ENCODE results near the gene NDUFC2. TPM values are rescaled to one million over a fixed set of nuclear protein-coding genes. Genes with fewer than 3 reads are reported as not detected.

Gene NDUFC2
- total and polyA plus RNA-seq, 2 of the 13 experiments (the other 11 are each of a cell fraction or from before 2014, with no cell fraction given), result 256 to 363 TPM

DNA sequence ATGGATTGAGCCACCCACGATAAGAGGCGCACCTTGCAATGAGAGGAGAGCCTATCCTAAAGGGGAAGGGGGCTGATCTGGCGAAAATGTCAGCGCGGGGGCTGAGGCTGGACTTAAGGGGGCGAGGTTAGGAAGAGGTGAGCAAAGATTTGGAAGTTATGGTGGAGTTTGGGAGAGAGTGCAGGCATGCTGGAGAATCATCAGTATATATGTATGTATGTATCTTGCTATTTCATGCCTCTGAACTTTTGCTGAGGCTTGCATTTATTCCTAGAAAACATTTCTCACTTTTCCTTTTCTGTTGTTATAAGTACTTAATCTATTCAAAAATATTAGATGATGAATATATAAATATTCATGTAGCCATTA lies 33.2 kb downstream of the NDUFC2 start (continued):
- TF ChIP-seq MIXL1 (CRISPR knock-in tag; IDR thresholded peaks at IDR 0.05), result no peak
- no peak for TF ChIP-seq SMARCC2 (IDR thresholded peaks at IDR 0.05)
- TF ChIP-seq, protein P1, sequence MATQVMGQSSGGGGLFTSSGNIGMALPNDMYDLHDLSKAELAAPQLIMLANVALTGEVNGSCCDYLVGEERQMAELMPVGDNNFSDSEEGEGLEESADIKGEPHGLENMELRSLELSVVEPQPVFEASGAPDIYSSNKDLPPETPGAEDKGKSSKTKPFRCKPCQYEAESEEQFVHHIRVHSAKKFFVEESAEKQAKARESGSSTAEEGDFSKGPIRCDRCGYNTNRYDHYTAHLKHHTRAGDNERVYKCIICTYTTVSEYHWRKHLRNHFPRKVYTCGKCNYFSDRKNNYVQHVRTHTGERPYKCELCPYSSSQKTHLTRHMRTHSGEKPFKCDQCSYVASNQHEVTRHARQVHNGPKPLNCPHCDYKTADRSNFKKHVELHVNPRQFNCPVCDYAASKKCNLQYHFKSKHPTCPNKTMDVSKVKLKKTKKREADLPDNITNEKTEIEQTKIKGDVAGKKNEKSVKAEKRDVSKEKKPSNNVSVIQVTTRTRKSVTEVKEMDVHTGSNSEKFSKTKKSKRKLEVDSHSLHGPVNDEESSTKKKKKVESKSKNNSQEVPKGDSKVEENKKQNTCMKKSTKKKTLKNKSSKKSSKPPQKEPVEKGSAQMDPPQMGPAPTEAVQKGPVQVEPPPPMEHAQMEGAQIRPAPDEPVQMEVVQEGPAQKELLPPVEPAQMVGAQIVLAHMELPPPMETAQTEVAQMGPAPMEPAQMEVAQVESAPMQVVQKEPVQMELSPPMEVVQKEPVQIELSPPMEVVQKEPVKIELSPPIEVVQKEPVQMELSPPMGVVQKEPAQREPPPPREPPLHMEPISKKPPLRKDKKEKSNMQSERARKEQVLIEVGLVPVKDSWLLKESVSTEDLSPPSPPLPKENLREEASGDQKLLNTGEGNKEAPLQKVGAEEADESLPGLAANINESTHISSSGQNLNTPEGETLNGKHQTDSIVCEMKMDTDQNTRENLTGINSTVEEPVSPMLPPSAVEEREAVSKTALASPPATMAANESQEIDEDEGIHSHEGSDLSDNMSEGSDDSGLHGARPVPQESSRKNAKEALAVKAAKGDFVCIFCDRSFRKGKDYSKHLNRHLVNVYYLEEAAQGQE (IDR thresholded peaks at IDR 0.05; ENCODE audit: borderline replicate concordance in 1 of 2, low read depth in 1 of 2, low read length in 2 of 2), result no peak
- TF ChIP-seq, protein P2, sequence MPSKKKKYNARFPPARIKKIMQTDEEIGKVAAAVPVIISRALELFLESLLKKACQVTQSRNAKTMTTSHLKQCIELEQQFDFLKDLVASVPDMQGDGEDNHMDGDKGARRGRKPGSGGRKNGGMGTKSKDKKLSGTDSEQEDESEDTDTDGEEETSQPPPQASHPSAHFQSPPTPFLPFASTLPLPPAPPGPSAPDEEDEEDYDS (CRISPR knock-in tag; IDR thresholded peaks at IDR 0.05), result 0 out of 2 replicates have a peak, but pooled peaks have one; percentile 5
- TF ChIP-seq ZNF549 (CRISPR knock-in tag; IDR thresholded peaks at IDR 0.05), result no peak
- TF ChIP-seq, protein P3, sequence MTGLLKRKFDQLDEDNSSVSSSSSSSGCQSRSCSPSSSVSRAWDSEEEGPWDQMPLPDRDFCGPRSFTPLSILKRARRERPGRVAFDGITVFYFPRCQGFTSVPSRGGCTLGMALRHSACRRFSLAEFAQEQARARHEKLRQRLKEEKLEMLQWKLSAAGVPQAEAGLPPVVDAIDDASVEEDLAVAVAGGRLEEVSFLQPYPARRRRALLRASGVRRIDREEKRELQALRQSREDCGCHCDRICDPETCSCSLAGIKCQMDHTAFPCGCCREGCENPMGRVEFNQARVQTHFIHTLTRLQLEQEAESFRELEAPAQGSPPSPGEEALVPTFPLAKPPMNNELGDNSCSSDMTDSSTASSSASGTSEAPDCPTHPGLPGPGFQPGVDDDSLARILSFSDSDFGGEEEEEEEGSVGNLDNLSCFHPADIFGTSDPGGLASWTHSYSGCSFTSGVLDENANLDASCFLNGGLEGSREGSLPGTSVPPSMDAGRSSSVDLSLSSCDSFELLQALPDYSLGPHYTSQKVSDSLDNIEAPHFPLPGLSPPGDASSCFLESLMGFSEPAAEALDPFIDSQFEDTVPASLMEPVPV (CRISPR knock-in tag; IDR thresholded peaks at IDR 0.05), result no peak
- no peak for TF ChIP-seq SMYD3 (CRISPR knock-in tag; IDR thresholded peaks at IDR 0.05)
- TF ChIP-seq, protein P4, sequence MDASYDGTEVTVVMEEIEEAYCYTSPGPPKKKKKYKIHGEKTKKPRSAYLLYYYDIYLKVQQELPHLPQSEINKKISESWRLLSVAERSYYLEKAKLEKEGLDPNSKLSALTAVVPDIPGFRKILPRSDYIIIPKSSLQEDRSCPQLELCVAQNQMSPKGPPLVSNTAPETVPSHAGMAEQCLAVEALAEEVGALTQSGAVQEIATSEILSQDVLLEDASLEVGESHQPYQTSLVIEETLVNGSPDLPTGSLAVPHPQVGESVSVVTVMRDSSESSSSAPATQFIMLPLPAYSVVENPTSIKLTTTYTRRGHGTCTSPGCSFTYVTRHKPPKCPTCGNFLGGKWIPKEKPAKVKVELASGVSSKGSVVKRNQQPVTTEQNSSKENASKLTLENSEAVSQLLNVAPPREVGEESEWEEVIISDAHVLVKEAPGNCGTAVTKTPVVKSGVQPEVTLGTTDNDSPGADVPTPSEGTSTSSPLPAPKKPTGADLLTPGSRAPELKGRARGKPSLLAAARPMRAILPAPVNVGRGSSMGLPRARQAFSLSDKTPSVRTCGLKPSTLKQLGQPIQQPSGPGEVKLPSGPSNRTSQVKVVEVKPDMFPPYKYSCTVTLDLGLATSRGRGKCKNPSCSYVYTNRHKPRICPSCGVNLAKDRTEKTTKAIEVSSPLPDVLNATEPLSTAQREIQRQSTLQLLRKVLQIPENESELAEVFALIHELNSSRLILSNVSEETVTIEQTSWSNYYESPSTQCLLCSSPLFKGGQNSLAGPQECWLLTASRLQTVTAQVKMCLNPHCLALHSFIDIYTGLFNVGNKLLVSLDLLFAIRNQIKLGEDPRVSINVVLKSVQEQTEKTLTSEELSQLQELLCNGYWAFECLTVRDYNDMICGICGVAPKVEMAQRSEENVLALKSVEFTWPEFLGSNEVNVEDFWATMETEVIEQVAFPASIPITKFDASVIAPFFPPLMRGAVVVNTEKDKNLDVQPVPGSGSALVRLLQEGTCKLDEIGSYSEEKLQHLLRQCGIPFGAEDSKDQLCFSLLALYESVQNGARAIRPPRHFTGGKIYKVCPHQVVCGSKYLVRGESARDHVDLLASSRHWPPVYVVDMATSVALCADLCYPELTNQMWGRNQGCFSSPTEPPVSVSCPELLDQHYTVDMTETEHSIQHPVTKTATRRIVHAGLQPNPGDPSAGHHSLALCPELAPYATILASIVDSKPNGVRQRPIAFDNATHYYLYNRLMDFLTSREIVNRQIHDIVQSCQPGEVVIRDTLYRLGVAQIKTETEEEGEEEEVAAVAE (CRISPR knock-in tag; IDR thresholded peaks at IDR 0.05; ENCODE audit: borderline replicate concordance), result 0 out of 2 replicates have a peak, but pooled peaks have one; percentile 2
- 0 out of 2 replicates have a peak, but pooled peaks have one; percentile 5 for TF ChIP-seq HDAC1 (CRISPR knock-in tag; IDR thresholded peaks at IDR 0.05)
- no peak for TF ChIP-seq XRCC5 (optimal IDR thresholded peaks at IDR 0.05; ENCODE audit: low read length)
- no peak for TF ChIP-seq HNRNPH1 (optimal IDR thresholded peaks at IDR 0.05; ENCODE audit: low read depth, low read length)
- TF ChIP-seq ZBTB21 (CRISPR knock-in tag; IDR thresholded peaks at IDR 0.05), result no peak
- TF ChIP-seq, protein P5, sequence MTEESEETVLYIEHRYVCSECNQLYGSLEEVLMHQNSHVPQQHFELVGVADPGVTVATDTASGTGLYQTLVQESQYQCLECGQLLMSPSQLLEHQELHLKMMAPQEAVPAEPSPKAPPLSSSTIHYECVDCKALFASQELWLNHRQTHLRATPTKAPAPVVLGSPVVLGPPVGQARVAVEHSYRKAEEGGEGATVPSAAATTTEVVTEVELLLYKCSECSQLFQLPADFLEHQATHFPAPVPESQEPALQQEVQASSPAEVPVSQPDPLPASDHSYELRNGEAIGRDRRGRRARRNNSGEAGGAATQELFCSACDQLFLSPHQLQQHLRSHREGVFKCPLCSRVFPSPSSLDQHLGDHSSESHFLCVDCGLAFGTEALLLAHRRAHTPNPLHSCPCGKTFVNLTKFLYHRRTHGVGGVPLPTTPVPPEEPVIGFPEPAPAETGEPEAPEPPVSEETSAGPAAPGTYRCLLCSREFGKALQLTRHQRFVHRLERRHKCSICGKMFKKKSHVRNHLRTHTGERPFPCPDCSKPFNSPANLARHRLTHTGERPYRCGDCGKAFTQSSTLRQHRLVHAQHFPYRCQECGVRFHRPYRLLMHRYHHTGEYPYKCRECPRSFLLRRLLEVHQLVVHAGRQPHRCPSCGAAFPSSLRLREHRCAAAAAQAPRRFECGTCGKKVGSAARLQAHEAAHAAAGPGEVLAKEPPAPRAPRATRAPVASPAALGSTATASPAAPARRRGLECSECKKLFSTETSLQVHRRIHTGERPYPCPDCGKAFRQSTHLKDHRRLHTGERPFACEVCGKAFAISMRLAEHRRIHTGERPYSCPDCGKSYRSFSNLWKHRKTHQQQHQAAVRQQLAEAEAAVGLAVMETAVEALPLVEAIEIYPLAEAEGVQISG (CRISPR knock-in tag; IDR thresholded peaks at IDR 0.05), result no peak
- TF ChIP-seq TBX2 (CRISPR knock-in tag; IDR thresholded peaks at IDR 0.05; ENCODE audit: borderline replicate concordance), result no peak
- TF ChIP-seq MZF1 (CRISPR knock-in tag; IDR thresholded peaks at IDR 0.05; ENCODE audit: borderline replicate concordance), result no peak
- TF ChIP-seq ZFP41 (CRISPR knock-in tag; IDR thresholded peaks at IDR 0.05; ENCODE audit: borderline replicate concordance), result no peak
- TF ChIP-seq NAIF1 (CRISPR knock-in tag; IDR thresholded peaks at IDR 0.05; ENCODE audit: borderline replicate concordance), result no peak
- no peak for TF ChIP-seq RXRB (CRISPR knock-in tag; IDR thresholded peaks at IDR 0.05; ENCODE audit: borderline replicate concordance)
